SK-N-SH treated with all-trans-retinoic acid at 6 μM for 48 hours (cell line): Measurements from ENCODE around the gene RIPK4.

ENCODE experiments used
- ATAC-seq: fragments of 200-7000 bp; cut with Tn5 transposase; 3 replicates; pipeline ENCODE4 v1.9.1; 2020; ENCODE audit warnings: mild to moderate bottlenecking, moderate library complexity
- ARNTL ChIP-seq: fragments of 450-650 bp; formaldehyde crosslinking; IDR thresholded peaks from 2 replicates; pipeline ENCODE4 v1.5.0; 2020; ENCODE audit warnings: low read depth, mild to moderate bottlenecking, moderate library complexity, borderline replicate concordance
- BACH2 ChIP-seq: fragments of 250-450 bp; sonication (Bioruptor Pico); IDR thresholded peaks from 2 replicates; pipeline ENCODE4 v1.9.0; 2021; ENCODE audit warnings: mild to moderate bottlenecking, borderline replicate concordance
- CREB5 ChIP-seq: fragments of 250-450 bp; sonication (Bioruptor Pico); IDR thresholded peaks from 2 replicates; pipeline ENCODE4 v1.5.1; 2020; ENCODE audit warnings: low read depth, mild to moderate bottlenecking, moderate library complexity
- CSDC2 ChIP-seq: fragments of 250-450 bp; sonication (Bioruptor Pico); IDR thresholded peaks from 2 replicates; pipeline ENCODE4 v1.5.0; 2020; ENCODE audit warnings: mild to moderate bottlenecking, moderate library complexity
- CSRNP3 ChIP-seq: fragments of 250-450 bp; sonication (Bioruptor Pico); IDR thresholded peaks from 2 replicates; pipeline ENCODE4 v1.5.1; 2021; ENCODE audit warnings: mild to moderate bottlenecking, moderate library complexity
- ESRRG ChIP-seq: fragments of 250-450 bp; sonication (Bioruptor Pico); IDR thresholded peaks from 2 replicates; pipeline ENCODE4 v1.6.1; 2021; ENCODE audit warnings: mild to moderate bottlenecking
- GLIS3 ChIP-seq: fragments of 250-450 bp; sonication (Bioruptor Pico); IDR thresholded peaks from 2 replicates; pipeline ENCODE4 v1.5.0; 2020; ENCODE audit warnings: mild to moderate bottlenecking, moderate library complexity
- ISL1 ChIP-seq: fragments of 250-450 bp; sonication (Bioruptor Pico); IDR thresholded peaks from 2 replicates; pipeline ENCODE4 v2.1.2; 2022; ENCODE audit warnings: mild to moderate bottlenecking, moderate library complexity
- OSR1 ChIP-seq: fragments of 250-450 bp; sonication (Bioruptor Pico); IDR thresholded peaks from 2 replicates; pipeline ENCODE4 v1.8.0; 2022; ENCODE audit warnings: moderate library complexity, mild to moderate bottlenecking, inconsistent platforms
- PATZ1 ChIP-seq: fragments of 250-450 bp; sonication (Bioruptor Pico); IDR thresholded peaks from 2 replicates; pipeline ENCODE4 v1.8.0; 2020; ENCODE audit warnings: mild to moderate bottlenecking, moderate library complexity, borderline replicate concordance
- POU6F1 ChIP-seq: fragments of 250-450 bp; sonication (Bioruptor Pico); IDR thresholded peaks from 2 replicates; pipeline ENCODE4 v1.8.0; 2021; ENCODE audit warnings: low read depth, mild to moderate bottlenecking, moderate library complexity, borderline replicate concordance
- PPARA ChIP-seq: fragments of 250-450 bp; sonication (Bioruptor Pico); IDR thresholded peaks from 2 replicates; pipeline ENCODE4 v1.5.0; 2020; ENCODE audit warnings: mild to moderate bottlenecking, borderline replicate concordance
- RARB ChIP-seq: fragments of 250-450 bp; sonication (Bioruptor Pico); IDR thresholded peaks from 2 replicates; pipeline ENCODE4 v1.8.0; 2021; ENCODE audit warnings: mild to moderate bottlenecking, moderate library complexity
- TCF4 ChIP-seq: fragments of 250-450 bp; sonication (Bioruptor Pico); IDR thresholded peaks from 2 replicates; pipeline ENCODE4 v1.8.0; 2021; ENCODE audit warnings: mild to moderate bottlenecking, moderate library complexity, borderline replicate concordance
- TOX ChIP-seq: fragments of 250-450 bp; sonication (Bioruptor Pico); IDR thresholded peaks from 2 replicates; pipeline ENCODE4 v1.8.0; 2021; ENCODE audit warnings: mild to moderate bottlenecking, moderate library complexity, borderline replicate concordance
- TSHZ2 ChIP-seq: fragments of 250-450 bp; sonication (Bioruptor Pico); IDR thresholded peaks from 2 replicates; pipeline ENCODE4 v1.5.0; 2020; ENCODE audit warnings: mild to moderate bottlenecking, moderate library complexity
- ZC3H10 ChIP-seq: fragments of 250-450 bp; sonication (Bioruptor Pico); IDR thresholded peaks from 2 replicates; pipeline ENCODE4 v1.5.1; 2021; ENCODE audit warnings: mild to moderate bottlenecking, moderate library complexity
- ZFP3 ChIP-seq: fragments of 250-450 bp; sonication (Bioruptor Pico); IDR thresholded peaks from 2 replicates; pipeline ENCODE4 v1.5.0; 2020; ENCODE audit warnings: mild to moderate bottlenecking, moderate library complexity
- ZFP30 ChIP-seq: fragments of 450-650 bp; formaldehyde crosslinking; IDR thresholded peaks from 2 replicates; pipeline ENCODE4 v1.5.0; 2022; ENCODE audit warnings: mild to moderate bottlenecking, moderate library complexity
- ZNF565 ChIP-seq: fragments of 450-650 bp; formaldehyde crosslinking; conservative IDR thresholded peaks from 2 replicates; pipeline ENCODE4 v1.5.0; 2020; ENCODE audit warnings: low read depth, mild to moderate bottlenecking, moderate library complexity
- ZNF70 ChIP-seq: fragments of 450-650 bp; formaldehyde crosslinking; IDR thresholded peaks from 2 replicates; pipeline ENCODE4 v1.5.0; 2020; ENCODE audit warnings: mild to moderate bottlenecking, moderate library complexity
- ZNF8 ChIP-seq: fragments of 450-650 bp; formaldehyde crosslinking; IDR thresholded peaks from 2 replicates; pipeline ENCODE4 v1.5.0; 2020; ENCODE audit warnings: mild to moderate bottlenecking, moderate library complexity

Gene RIPK4

GRCh38 chr21:41754479-41754891, 12.4 kb downstream of the RIPK4 start (continued):
- TF ChIP-seq ARNTL (no peak), ZNF8 (no peak), CSDC2 (no peak)

- TF ChIP-seq OSR1 (CRISPR knock-in tag) (no peak), ZFP3 (CRISPR knock-in tag) (no peak), ZFP30 (CRISPR knock-in tag) (no peak), CREB5 (CRISPR knock-in tag) (no peak), ISL1 (no peak), ZNF70 (CRISPR knock-in tag) (no peak), ZNF565 (no peak), TCF4 (CRISPR knock-in tag) (no peak), CSRNP3 (CRISPR knock-in tag) (no peak), BACH2 (CRISPR knock-in tag) (no peak), PATZ1 (CRISPR knock-in tag) (no peak), TSHZ2 (no peak), CSDC2 (no peak), TOX (no peak), ESRRG (CRISPR knock-in tag) (no peak), PPARA (CRISPR knock-in tag) (no peak), POU6F1 (CRISPR knock-in tag) (no peak), GLIS3 (no peak), ZC3H10 (no peak)
- no peak for ATAC-seq
These were observed 13.6 kb downstream of the RIPK4 start for GRCh38 chr21:41753006-41753898.

- ATAC-seq = peak; percentile 69
- TF ChIP-seq ISL1 (no peak), TCF4 (CRISPR knock-in tag) (no peak), GLIS3 (no peak), RARB (no peak), OSR1 (CRISPR knock-in tag) (no peak), ZFP3 (CRISPR knock-in tag) (no peak), ZC3H10 (no peak), CREB5 (CRISPR knock-in tag) (no peak)
These were observed 14.6 kb downstream of the RIPK4 start for GRCh38 chr21:41752231-41752681.
